GM18507 (cell line): ENCODE results near the gene MAPKAPK2.
"Not testable (repeated sequence)": the region's sequence is repeated elsewhere in the genome, so short reads cannot be mapped to it uniquely, and the experiment has no call there.

ENCODE experiments used
- DNase-seq: peaks from one replicate; pipeline ENCODE4 v3.0.0; 2011; ENCODE audit warnings: low read depth; ENCODE audit not compliant: insufficient read length; ENCODE audit errors: extremely low spot score
- FAIRE-seq: peaks from 2 replicates; lab custom pipeline; 2011; peaks lifted over from hg19 to GRCh38; lab: Jason Lieb, UNC

MAPKAPK2 gene

DNA sequence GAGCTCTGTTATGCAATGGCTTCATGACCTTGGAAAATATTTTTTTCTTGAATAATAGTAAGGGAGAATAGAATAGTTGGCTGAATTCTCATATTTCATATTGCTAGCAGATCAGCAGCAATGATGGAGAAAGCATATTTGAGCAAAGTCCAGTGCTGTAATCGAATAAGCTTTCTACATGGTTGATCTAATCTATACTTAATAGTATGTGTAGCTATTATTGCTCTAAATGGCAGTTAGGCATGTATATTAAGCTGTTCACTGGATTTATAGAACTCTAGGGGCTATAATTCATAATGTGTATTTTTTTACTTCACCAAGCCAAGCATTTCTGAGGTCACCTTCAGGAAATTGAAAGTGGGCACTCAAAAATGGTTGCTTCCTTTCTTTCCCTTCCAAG, 75.9 kb downstream of the MAPKAPK2 start:
- no peak for FAIRE-seq
- DNase-seq, result no peak

- no peak for FAIRE-seq
- no peak for DNase-seq
These were observed 76.6 kb downstream of the MAPKAPK2 start for GRCh38 chr1:206761159-206761768.

- not testable (repeated sequence) for DNase-seq, FAIRE-seq
These were observed 78.1 kb downstream of the MAPKAPK2 start for GRCh38 chr1:206762741-206763364.

GRCh38 chr1:206765771-206766170, 81.1 kb downstream of the MAPKAPK2 start:
- FAIRE-seq, DNase-seq: not testable (repeated sequence)

GRCh38 chr1:206766251-206766856, 81.6 kb downstream of the MAPKAPK2 start:
- FAIRE-seq (peak; percentile 94), DNase-seq (no peak)

GRCh38 chr1:206768472-206769303, 84.0 kb downstream of the MAPKAPK2 start:
- DNase-seq (no peak), FAIRE-seq (peak; percentile 52)

GRCh38 chr1:206769304-206769731, 84.6 kb downstream of the MAPKAPK2 start:
- FAIRE-seq (peak; percentile 98), DNase-seq (peak; percentile 73)

DNA sequence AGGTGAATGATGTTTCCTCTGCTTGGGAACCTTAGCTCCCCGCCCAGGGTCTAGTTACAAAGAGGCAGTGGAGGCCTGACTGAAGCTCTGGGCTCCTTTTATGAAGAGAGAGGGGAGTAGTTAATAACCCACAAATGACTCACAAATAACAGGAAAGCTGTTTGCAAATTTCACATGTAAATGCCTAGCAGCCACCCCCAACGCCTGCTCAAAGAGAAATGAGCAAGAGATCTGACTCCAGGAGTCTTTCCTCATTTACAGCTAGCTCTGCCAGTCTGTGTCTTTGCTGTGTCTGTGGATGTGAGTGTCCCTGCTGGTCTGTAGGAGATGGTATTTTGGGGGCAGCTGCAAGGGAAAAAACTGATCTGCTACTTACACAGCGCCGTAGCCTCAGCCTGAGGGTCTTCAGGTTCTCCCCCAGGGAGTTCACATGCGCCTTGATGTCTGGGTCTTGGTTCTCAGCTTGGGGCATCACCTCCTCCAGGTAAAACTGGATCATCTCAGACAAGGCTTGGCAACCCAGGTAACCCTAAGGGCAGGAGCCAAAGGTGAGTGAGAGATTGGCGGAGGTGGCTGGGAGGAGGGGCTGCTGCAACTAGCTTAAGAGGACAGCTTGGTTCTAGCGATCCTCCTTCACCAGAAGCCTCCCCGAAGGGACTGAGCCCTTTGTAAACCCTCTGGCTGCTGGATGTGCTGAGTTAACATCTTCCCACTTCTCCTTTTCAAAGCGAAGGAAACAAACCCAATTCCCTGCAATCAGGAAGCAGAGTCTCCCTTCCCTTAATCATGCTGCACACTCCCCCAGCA, 86.0 kb downstream of the MAPKAPK2 start, which contains the start of gene IL19:
TSS of gene IL19 (plus strand) at position 243 of the 807 bp plus-strand sequence. CDS start 65,890 bp downstream, outside the sequence.
- DNase-seq (no peak), FAIRE-seq (peak; percentile 64)

DNA sequence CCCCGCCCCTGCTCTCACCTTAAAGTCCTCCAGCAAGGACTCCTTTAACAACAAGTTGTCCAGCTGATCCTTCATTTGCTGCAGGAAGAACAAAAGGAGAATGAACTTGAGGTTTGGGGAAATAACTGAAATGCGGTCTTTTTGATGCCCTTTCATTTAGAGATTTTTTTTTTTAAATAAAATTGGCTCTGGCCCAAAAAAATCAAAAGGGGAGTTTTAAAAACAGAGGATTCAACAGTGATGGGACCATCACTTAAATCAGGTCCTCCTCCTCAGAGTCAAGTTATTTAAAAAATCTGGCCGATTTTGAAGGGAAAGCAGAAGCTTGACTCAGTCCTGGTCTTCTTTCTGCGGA, 86.6 kb downstream of the MAPKAPK2 start:
- DNase-seq, result no peak
- no peak for FAIRE-seq

DNA sequence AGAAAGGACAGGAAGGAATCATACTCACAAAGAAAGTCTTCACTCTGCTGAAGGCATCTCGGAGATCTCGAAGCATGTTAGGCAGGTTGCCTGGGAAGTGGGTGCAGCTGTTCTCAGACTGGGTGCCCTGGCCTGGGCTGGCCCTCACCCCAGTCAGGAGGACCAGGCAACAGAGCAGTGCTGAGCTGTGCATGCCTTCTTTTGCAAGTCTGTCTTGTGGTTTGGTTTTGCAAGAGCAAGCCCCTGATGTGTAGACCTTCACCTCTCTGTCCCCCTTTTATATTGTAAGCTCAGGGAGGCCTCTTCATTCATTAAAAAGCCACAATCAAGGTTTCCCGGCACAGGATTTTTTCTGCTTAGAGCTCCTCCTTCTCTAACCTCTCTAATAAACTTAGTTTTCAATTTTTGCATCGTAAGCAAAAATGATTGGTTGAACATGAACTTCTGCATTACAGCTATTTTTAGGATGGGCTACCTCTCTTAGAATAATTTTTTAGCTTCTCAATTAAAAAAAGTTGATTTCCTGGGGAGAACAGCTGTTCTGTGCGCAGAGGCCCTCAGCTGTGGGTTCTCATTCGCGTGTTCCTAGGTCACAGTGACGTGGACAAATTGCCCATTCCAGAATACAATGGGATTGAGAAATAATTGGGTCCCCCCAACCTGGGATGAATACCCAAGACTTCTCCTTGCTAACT, 87.7 kb downstream of the MAPKAPK2 start, which contains the start of gene IL10:
TSS of gene IL10 (minus strand) at position 252 of the 695 bp plus-strand sequence. CDS start at position 193, 59 bp downstream.
- no peak for DNase-seq
- no peak for FAIRE-seq

- FAIRE-seq, result peak; percentile 51
These were observed 89.4 kb downstream of the MAPKAPK2 start for GRCh38 chr1:206774093-206774492.

GRCh38 chr1:206776229-206776628, 91.5 kb downstream of the MAPKAPK2 start:
- DNase-seq, result no peak
- FAIRE-seq, result no peak

More at GRCh38 chr1:206774093-206774492, 89.4 kb downstream of the MAPKAPK2 start:
- DNase-seq, result no peak

GRCh38 chr1:206778031-206778430, 93.3 kb downstream of the MAPKAPK2 start:
- DNase-seq (no peak), FAIRE-seq (no peak)

- not testable (repeated sequence) for DNase-seq, FAIRE-seq
These were observed 94.2 kb downstream of the MAPKAPK2 start for GRCh38 chr1:206778911-206779310.

- no peak for FAIRE-seq
- DNase-seq, result no peak
These were observed 94.9 kb downstream of the MAPKAPK2 start for GRCh38 chr1:206779638-206780037.

DNA sequence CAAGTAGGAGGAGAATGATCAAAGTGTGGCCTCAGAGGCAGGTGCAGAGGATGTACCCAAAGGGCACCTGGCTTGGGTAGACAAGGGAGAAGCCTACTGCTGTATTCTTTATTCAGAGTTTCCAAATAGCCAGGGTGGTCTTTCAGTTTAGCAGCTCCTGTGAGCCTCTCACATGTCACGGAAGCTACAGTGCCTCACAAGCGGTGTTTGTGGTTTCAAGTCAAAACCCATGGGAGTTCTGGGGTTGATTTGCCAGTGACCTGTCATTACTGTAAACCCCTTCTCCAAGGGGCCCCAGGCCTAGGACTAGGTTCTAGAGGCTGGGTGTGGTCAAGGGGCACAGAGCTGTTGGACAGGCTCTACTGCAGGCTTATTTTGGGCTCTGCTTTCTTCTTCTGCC, 97.7 kb downstream of the MAPKAPK2 start:
- DNase-seq, result peak; percentile 60
- peak; percentile 93 for FAIRE-seq

DNA sequence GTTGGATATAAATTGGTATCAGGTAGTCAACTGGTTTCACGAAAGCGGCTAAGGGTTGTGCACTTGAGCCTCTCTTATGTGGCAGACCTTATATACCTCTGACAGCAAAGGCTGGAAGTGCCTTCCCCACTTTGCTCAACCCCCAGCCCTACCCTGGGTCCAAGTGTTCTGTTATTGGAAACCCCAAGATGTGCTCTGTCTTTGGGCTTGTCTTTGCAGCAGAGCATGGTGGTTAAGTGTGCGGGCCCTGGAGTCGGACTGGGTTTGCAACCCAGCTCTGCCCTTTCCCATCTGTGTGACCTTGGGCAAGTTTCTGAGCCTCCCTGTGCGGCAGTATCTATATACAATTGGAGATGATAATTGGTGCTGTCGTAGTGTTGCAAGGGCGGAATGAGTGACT, 98.8 kb downstream of the MAPKAPK2 start:
- DNase-seq (no peak), FAIRE-seq (no peak)
